H1 (cell line): ENCODE results near the gene MYO9A.

Experiments used
- EGR1 ChIP-seq: IDR thresholded peaks from 2 replicates; pipeline ENCODE4 v1.6.1; 2011; ENCODE audit warnings: low read depth, low read length, borderline replicate concordance
- EZH2 ChIP-seq: fragments of 200-600 bp; sonication (generic); IDR thresholded peaks from 2 replicates; pipeline ENCODE4 v1.7.1; 2012; ENCODE audit warnings: low read depth, mild to moderate bottlenecking, moderate library complexity, low read length, inconsistent platforms; ENCODE audit not compliant: severe bottlenecking
- MAFK ChIP-seq: IDR thresholded peaks from 2 replicates; pipeline ENCODE4 v1.6.1; 2012; ENCODE audit warnings: low read depth, mild to moderate bottlenecking, improper control_type of control experiment, low read length
- POLR2A ChIP-seq, 2 experiments: IDR thresholded peaks; 1 replicate in 1 of 2; 2 replicates in 1 of 2; pipeline ENCODE4 v1.6.1; 2011; ENCODE audit warnings: low read depth in 2 of 2, low read length in 2 of 2, mild to moderate bottlenecking in 2 of 2; ENCODE audit errors: control extremely low read depth in 1 of 2
- RNF2 ChIP-seq: fragments of 200-900, 300-1000 bp; sonication (generic); IDR thresholded peaks from 2 replicates; pipeline ENCODE4 v1.7.1; 2016; ENCODE audit warnings: borderline replicate concordance, low read depth, mild to moderate bottlenecking, antibody characterized with exemption, low read length; ENCODE audit not compliant: poor library complexity, severe bottlenecking; ENCODE audit errors: missing control alignments
- SP1 ChIP-seq: IDR thresholded peaks from 2 replicates; pipeline ENCODE4 v1.6.1; 2011; ENCODE audit warnings: low read depth, low read length
- TF ChIP-seq, protein P1 (sequence below), 3 experiments: IDR thresholded peaks; 1 replicate in 2 of 3; 2 replicates in 1 of 3; pipeline versions ENCODE4 v1.5.1 to v1.6.1; 2011; ENCODE audit warnings: low read length in 3 of 3, mild to moderate bottlenecking in 3 of 3, inconsistent platforms in 2 of 3, low read depth in 1 of 3, moderate library complexity in 1 of 3; ENCODE audit not compliant: insufficient read depth in 1 of 3; ENCODE audit errors: control extremely low read depth in 1 of 3

DNA sequence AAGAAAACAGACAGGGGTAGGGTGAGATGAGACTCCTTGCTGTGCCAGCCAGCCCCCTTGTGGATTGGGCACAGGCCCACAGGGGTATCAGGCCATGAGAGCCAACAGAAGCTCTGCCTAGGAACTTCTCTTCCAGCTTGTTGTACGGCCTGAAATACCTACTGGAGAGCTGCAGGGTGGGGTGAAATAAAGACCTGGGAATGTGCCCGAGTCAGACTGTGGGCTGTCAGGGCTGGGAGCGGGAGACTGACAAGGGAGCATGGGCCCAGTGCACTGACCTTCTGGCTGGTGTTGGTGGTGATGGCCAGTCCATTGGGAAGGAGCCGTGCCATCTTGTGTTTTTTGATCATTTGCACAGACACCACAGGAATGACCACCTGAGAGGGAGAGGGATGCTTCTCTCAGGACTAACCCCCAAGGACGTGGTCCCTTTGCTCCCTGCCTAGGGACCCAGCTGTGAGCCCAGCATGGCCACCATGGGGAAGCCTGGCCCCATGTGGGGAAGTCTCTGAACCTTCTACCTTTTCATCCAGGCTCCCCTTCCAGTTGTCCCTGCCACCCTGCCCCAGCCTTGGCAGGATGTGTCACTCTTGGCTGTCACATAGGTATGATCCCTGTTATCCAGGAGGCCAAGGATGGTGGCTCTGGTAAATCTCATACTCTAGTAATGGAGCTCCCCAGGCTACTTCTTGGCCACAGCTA lies 48.9 kb upstream of the MYO9A start:
- no peak for TF ChIP-seq POLR2A (IDR thresholded peaks at IDR 0.05; ENCODE audit: control extremely low read depth in 1 of 2, low read depth in 2 of 2, low read length in 2 of 2)
- TF ChIP-seq EZH2 = no peak
- TF ChIP-seq, protein P1, sequence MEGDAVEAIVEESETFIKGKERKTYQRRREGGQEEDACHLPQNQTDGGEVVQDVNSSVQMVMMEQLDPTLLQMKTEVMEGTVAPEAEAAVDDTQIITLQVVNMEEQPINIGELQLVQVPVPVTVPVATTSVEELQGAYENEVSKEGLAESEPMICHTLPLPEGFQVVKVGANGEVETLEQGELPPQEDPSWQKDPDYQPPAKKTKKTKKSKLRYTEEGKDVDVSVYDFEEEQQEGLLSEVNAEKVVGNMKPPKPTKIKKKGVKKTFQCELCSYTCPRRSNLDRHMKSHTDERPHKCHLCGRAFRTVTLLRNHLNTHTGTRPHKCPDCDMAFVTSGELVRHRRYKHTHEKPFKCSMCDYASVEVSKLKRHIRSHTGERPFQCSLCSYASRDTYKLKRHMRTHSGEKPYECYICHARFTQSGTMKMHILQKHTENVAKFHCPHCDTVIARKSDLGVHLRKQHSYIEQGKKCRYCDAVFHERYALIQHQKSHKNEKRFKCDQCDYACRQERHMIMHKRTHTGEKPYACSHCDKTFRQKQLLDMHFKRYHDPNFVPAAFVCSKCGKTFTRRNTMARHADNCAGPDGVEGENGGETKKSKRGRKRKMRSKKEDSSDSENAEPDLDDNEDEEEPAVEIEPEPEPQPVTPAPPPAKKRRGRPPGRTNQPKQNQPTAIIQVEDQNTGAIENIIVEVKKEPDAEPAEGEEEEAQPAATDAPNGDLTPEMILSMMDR (IDR thresholded peaks at IDR 0.05; ENCODE audit: control extremely low read depth in 1 of 3, insufficient read depth in 1 of 3, low read depth in 1 of 3, low read length in 3 of 3) = no peak
- no peak for TF ChIP-seq RNF2
- TF ChIP-seq MAFK = no peak
- no peak for TF ChIP-seq SP1
- TF ChIP-seq EGR1 = no peak
